Stimulated activated CD4-positive, alpha-beta T cell treated with anti-CD3 and anti-CD28 coated beads, Interleukin-1b, Interleukin-23, amount 100 ng/mL, for 1 hour (primary cell): ENCODE results near the gene NPY4R.
"Not testable (repeated sequence)": the region's sequence is repeated elsewhere in the genome, so short reads cannot be mapped to it uniquely, and the experiment has no call there.

ENCODE experiments used
- DNase-seq, 2 donors: peaks; one replicate each; pipeline ENCODE4 v3.0.0-alpha.2; 2020; ENCODE audit warnings: low read depth in 2 of 2

The NPY4R gene

GRCh38 chr10:46455992-46456391 lies 9.8 kb downstream of the NPY4R start:
- DNase-seq: not testable (repeated sequence)

GRCh38 chr10:46451365-46451764 lies 14.4 kb downstream of the NPY4R start:
- not testable (repeated sequence) for DNase-seq

DNA sequence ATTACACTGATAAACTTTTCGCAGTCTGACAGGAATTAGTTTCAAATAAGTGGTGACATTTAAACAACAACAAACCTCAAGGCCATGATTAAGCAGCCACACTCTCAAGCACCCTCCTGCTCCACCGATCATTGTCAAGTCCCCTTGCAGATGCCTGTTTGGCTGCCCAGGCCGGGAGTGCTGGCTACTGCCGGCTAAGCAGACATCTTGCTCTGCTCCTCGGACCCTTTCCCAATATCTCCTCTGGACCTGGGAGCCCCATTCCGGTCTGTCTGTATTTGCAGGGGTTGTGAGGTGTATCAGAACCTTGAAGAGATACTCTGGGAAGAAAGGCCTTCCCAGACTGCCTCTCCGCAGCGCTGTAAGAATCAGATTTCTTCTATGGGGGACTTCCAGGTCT lies 14.9 kb downstream of the NPY4R start:
- DNase-seq: not testable (repeated sequence)

DNA sequence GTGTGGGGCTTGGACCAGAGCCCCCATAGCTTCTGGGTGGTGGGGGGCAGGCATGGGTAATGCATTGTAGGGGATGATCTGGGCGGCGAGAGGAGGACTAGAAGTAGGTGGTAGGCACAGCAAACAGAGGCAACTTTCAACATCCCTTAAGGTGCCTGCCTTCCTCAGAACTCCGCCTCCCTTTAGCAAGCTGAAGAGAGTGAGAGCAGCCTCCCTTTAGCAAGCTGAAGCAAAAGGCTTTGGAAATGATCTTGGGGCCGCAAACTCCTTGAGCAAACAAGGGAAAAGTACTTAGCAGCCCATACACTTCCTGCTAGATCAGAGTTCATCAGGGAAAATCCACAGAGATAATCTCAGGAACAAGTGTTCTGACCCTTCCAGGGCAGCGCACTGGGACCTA lies 18.3 kb downstream of the NPY4R start:
- not testable (repeated sequence) for DNase-seq

- not testable (repeated sequence) for DNase-seq
Measured at GRCh38 chr10:46445389-46446122, 20.2 kb downstream of the NPY4R start.

DNA sequence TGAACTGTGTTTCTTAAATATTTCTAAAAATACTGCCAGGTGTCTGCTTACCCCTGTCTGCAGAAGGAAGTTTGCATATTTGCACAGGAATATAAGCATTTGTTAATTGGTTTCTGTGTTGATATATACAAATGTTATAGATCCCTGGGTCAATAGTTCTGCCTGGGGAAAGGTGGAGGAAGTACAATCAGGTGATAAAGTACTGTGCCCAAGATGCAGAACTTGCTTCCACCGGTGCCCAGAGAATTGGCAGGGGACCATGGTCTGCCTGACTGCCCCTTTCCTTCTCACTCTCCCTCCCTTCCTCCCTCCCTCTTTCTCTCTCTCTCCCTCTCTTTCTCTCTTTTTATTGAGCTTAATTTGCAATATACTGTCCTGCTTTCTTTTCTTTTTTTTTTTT lies 22.3 kb downstream of the NPY4R start:
- DNase-seq: not testable (repeated sequence)

DNA sequence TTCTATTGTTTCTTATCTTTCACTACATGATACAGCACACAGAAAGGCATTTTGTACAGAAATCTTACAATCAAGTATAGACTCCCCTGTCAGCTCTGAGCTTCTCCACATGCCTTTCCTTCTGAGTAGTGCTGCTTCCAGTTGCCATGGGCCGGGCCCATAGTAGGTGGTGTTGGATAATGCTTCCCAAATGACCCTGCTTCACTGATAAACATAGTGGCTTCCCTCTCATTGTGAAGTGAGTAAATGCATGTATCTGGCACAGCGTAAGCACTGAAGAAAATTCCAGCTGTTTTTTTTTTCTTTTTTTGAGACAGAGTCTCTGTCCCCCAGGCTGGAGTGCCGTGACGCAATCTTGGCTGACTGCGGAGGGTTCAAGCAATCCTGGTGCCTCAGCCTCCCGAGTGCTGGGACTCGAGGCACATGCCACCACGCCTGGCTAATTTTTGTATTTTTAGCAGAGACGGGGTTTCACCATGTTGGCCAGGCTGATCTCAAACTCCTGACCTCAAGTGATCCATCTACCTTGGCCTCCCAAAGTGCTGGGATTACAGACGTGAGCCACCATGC lies 23.0 kb downstream of the NPY4R start:
- DNase-seq: not testable (repeated sequence)

DNA sequence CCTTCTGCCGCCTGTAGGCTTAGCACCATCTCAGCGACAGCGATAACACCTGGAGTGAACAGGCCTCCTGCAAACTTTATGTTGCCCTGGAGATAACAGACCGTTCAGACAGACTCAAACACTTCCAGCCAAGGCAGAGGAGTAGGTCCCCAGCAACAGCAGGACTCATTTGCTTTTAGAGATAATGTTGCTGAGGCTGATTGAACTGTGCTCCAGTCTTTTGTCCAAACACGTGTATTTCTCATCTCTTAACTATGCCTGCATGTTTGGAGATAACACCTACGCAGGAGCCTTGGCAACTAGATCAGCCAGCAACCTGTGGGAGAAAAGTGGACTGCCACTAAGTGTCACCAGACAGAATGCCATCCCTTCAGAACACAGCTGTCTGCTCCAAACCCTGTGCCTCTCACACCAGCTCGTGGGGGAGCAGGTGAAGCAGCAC lies 23.9 kb downstream of the NPY4R start:
- DNase-seq: not testable (repeated sequence)

DNA sequence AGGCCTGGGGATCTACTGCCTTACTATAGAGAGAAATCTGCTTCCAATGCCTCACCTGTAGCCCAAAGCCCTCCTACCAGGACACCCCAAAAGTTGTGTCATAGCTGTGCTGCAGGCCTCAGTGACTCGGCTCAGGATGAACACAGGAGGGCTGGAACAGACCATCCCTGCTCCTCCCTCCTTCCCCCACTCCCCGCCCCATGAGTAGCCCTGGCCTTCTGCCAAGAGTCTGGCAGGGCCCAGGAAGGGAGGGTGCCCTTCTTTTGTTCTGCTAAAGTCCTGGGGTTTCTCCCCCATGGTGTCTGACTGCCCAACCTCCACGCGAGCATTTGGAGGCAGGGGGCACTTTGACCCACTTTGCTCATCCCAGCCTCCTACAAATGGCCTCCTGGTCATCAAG lies 24.8 kb downstream of the NPY4R start:
- DNase-seq: not testable (repeated sequence)

- DNase-seq: not testable (repeated sequence)
Measured at GRCh38 chr10:46423550-46423949, 42.2 kb downstream of the NPY4R start.

DNA sequence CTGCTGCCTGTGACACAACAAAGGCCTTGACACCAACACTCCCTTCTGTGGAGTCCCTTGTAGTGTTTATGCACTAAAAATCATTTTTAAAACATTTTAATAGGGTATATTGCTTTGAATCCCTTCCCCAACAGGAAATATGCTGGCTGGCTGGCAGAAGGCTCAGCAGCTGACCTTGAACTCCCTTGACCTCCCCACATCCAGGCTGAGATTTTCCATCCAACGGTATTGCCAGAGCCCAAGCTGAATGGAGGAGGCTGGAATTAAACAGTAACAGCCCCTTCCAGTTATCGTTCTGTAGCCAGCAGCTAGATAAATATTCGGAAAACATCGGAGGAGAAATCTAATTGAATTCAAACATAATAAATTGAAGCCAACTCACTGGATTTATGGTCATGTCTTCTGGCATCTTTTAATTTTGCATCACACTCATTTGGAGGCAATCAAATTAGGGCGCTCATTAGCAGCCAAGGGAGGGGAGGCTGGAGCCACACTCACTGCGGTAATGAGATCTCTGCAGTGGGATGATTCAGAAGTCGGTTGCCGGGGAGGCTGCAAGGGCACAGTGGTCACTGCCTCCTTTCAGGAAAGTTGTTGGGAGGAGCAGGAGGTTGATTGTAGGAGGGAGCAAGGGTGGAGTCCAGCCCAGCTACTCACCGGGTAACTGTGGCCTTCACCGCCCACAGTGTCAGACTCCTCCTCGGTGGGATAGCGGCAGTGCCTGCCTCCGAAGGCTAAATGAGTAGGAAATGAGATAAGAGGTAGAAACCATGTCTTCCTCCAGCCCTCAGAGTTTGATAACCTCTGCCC lies 46.0 kb downstream of the NPY4R start:
- not testable (repeated sequence) for DNase-seq

- not testable (repeated sequence) for DNase-seq
Measured at GRCh38 chr10:46418283-46418682, 47.5 kb downstream of the NPY4R start.

DNA sequence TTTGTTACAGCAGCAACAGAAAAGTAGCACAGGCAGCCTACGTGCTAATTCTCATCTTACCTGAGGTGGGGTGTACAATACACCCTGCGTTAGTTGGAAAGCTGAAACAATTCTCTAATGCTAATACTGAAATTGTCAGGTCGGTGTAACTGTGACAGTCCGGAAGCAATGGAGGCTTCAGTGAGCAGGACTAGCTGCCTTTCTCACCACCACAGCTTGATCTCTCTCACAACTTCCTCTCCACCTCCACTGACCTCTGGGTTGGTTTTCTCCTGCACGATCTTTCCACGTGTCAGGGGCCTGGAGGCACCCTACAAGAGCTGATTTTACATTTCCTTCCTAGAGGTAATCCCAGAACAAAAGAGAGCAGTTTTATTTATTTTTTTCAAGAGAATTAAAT lies 50.5 kb downstream of the NPY4R start:
- not testable (repeated sequence) for DNase-seq

- not testable (repeated sequence) for DNase-seq
Measured at GRCh38 chr10:46412665-46413064, 53.1 kb downstream of the NPY4R start.

DNA sequence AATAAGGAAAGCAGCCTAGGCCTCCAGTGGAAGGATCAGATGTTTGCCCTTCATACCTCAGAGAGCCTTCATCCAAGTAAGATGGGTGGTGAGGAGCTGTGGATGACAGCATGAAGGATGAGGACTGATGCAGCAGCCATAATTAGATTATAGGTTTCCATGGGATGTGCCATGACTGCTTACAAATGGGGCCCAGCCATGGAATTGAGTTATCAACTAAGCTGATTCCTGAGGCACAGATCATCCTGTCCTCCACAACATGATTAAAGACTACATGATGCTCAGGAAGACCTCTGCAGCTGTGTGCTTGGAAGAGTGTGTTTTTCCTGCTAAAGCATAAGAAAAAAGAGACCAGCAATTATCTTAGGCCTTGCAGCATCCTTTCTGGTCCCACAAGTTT lies 54.6 kb downstream of the NPY4R start:
- not testable (repeated sequence) for DNase-seq
